HepG2 (cell line): Measurements from ENCODE around the gene FAM222A. TPM values are rescaled to one million over a fixed set of nuclear protein-coding genes. Genes with fewer than 3 reads are reported as not detected.

Source experiments
- ATAC-seq: fragments of 200-7000 bp; cut with Tn5 transposase; 3 replicates; pipeline ENCODE4 v1.9.1; 2020; ENCODE audit warnings: mild to moderate bottlenecking, moderate library complexity
- BruUV-seq: library from RNA; stranded (reverse); fragments of 400-500 nt; replicated peaks from 2 replicates; lab custom pipeline; 2021; lab: Mats Ljungman, UMichigan
- CTCF ChIA-PET: fragments of 300-600 bp; formaldehyde crosslinking; extraction: SDS; loops from one replicate; lab custom pipeline; 2021; ENCODE audit warnings: low total read pairs, inconsistent platforms, low intra/inter-chr PET ratio; lab: Yijun Ruan, JAX
- POLR2A ChIA-PET: fragments of 350-600 bp; sonication (Branson Sonifier 250); formaldehyde crosslinking; loops from one replicate; lab custom pipeline; 2020; ENCODE audit warnings: antibody characterized with exemption, inconsistent platforms; lab: Yijun Ruan, JAX
- DNase-seq: peaks from one replicate; pipeline ENCODE4 v3.0.0-alpha.2; 2015; ENCODE audit warnings: low spot score
- FAIRE-seq: peaks from 3 replicates; lab custom pipeline; 2011; peaks lifted over from hg19 to GRCh38; lab: Jason Lieb, UNC
- H2AFZ ChIP-seq: one replicate; pipeline ENCODE4 v1.6.1; 2011; ENCODE audit warnings: low read length, inconsistent platforms
- H3K27ac ChIP-seq: fragments of 300-600 bp; 3 replicates; pipeline ENCODE4 v1.8.0; 2011; ENCODE audit warnings: mixed run types, mild to moderate bottlenecking, mixed read lengths, low read length, inconsistent platforms; ENCODE audit not compliant: insufficient read depth; ENCODE audit errors: extremely low read length
- H3K27me3 ChIP-seq, 2 experiments: fragments of 200-600 bp in 1 of 2; 2 replicates in 1 of 2; 3 replicates in 1 of 2; pipeline versions ENCODE4 v1.6.0 to v1.8.0; 2011; ENCODE audit warnings: low read length in 2 of 2, mild to moderate bottlenecking in 2 of 2, moderate library complexity in 2 of 2, inconsistent platforms in 1 of 2; ENCODE audit not compliant: insufficient read depth in 2 of 2, control insufficient read depth in 1 of 2
- H3K36me3 ChIP-seq, 2 experiments: fragments of 200-600 bp in 1 of 2; replicated peaks in 1 of 2; 2 replicates in 1 of 2; 3 replicates in 1 of 2; pipeline versions ENCODE4 v1.5.1 to v1.8.0; 2011; ENCODE audit warnings: low read length in 2 of 2, inconsistent platforms in 1 of 2; ENCODE audit not compliant: insufficient read depth in 2 of 2, control insufficient read depth in 1 of 2
- H3K4me1 ChIP-seq: 2 replicates; pipeline ENCODE4 v1.5.1; 2012; ENCODE audit warnings: low read length, inconsistent platforms; ENCODE audit not compliant: insufficient read depth
- H3K4me2 ChIP-seq: 2 replicates; pipeline ENCODE4 v1.6.0; 2011; ENCODE audit warnings: low read depth, low read length, inconsistent platforms
- H3K4me3 ChIP-seq, 3 experiments: fragments of 200-600 bp in 1 of 3; sonication (generic), shearing (Covaris generic) in 1 of 3; replicated peaks in 1 of 3; 2 replicates each; pipeline ENCODE4 v1.5.1; 2011 to 2016; ENCODE audit warnings: low read length in 3 of 3, inconsistent platforms in 2 of 3, low read depth in 2 of 3, mild to moderate bottlenecking in 2 of 3, control low read depth in 1 of 3, mixed read lengths in 1 of 3; ENCODE audit not compliant: insufficient read depth in 1 of 3
- H3K79me2 ChIP-seq: one replicate; pipeline ENCODE4 v1.6.1; 2011; ENCODE audit warnings: low read length, inconsistent platforms; ENCODE audit not compliant: insufficient read depth
- H3K9ac ChIP-seq: 2 replicates; pipeline ENCODE4 v1.6.0; 2011; ENCODE audit warnings: mild to moderate bottlenecking, low read depth, low read length, inconsistent platforms; ENCODE audit not compliant: insufficient read depth
- H3K9me3 ChIP-seq: 2 replicates; pipeline ENCODE4 v1.5.1; 2012; ENCODE audit warnings: mild to moderate bottlenecking, low read length
- H4K20me1 ChIP-seq: 2 replicates; pipeline ENCODE4 v1.6.0; 2011; ENCODE audit warnings: inconsistent platforms, mild to moderate bottlenecking, low read length, moderate library complexity; ENCODE audit not compliant: insufficient read depth
- CREM ChIP-seq, 2 experiments: sonication (generic) in 1 of 2; formaldehyde crosslinking in 1 of 2; IDR thresholded peaks; 2 replicates each; pipeline versions ENCODE4 v1.4.0 to v1.6.1; 2016 to 2020; ENCODE audit warnings: antibody characterized with exemption in 1 of 2, mild to moderate bottlenecking in 1 of 2, missing genetic modification reagents in 1 of 2
- RFX1 ChIP-seq: fragments of 450-650 bp; IDR thresholded peaks from 2 replicates; pipeline ENCODE4 v1.6.1; 2017
- SIN3B ChIP-seq: fragments of 150-350 bp; IDR thresholded peaks from 2 replicates; pipeline ENCODE4 v1.6.1; 2014; ENCODE audit warnings: low read length
- SPEN ChIP-seq: sonication (generic); formaldehyde crosslinking; IDR thresholded peaks from 2 replicates; pipeline ENCODE4 v1.5.1; 2020; ENCODE audit warnings: low read depth, mild to moderate bottlenecking, missing genetic modification reagents
- TBX2 ChIP-seq: sonication (generic); formaldehyde crosslinking; IDR thresholded peaks from 2 replicates; pipeline ENCODE4 v1.5.0; 2020; ENCODE audit warnings: missing genetic modification reagents, mild to moderate bottlenecking, borderline replicate concordance
- ZNF709 ChIP-seq: sonication (generic); formaldehyde crosslinking; IDR thresholded peaks from 2 replicates; pipeline ENCODE4 v1.5.0; 2020; ENCODE audit warnings: mild to moderate bottlenecking, missing genetic modification reagents
- WGBS: methylation state at CpG from one replicate; pipeline ENCODE4 v1.1.6; 2017; ENCODE audit warnings: low lambda C conversion rate; 5-methylcytosine and 5-hydroxymethylcytosine counted together
- in situ Hi-C: cut with HindIII; loops from 2 replicates; pipeline ENCODE4 v1.10.0; 2017; ENCODE audit warnings: low pct_unique_long_range_greater_than_20kb; ENCODE audit not compliant: extremely low pct_ligation_motif_present
- intact Hi-C: fragments of 100-400 bp; cut with micrococcal nuclease; formaldehyde crosslinking; loops from one replicate; pipeline ENCODE4 v1.10.0; 2022; ENCODE audit not compliant: unreplicated experiment
- polyA plus RNA-seq, 8 experiments: library from polyadenylated mRNA; depleted of rRNA in 3 of 8; stranded (reverse) in 7 of 8; unstranded in 1 of 8; fragments of >200 nt; fragmentation: Illumina TruSeq in 4 of 8; extraction: Trizol in 4 of 8; gene quantifications; 2 replicates each; pipeline versions ENCODE4 v1.2.1 to v1.2.3, GENCODE V29; 2011 to 2016; ENCODE audit warnings: low read depth in 4 of 8, missing spikeins in 1 of 8, mixed read lengths in 1 of 8; ENCODE audit not compliant: insufficient read depth in 1 of 8
- total RNA-seq, 5 experiments: library from RNA; depleted of rRNA; stranded (reverse); fragments of >200 nt; fragmentation: Illumina TruSeq; extraction: Trizol; gene quantifications; 2 replicates each; pipeline ENCODE4 v1.2.3, GENCODE V29; 2016; ENCODE audit warnings: low read depth in 1 of 5
- TF ChIP-seq, protein P1 (sequence below): sonication (generic); formaldehyde crosslinking; IDR thresholded peaks from 2 replicates; pipeline ENCODE4 v1.4.0; 2020; ENCODE audit warnings: missing genetic modification reagents, borderline replicate concordance
- TF ChIP-seq, protein P2 (sequence below): sonication (generic); formaldehyde crosslinking; IDR thresholded peaks from 2 replicates; pipeline ENCODE4 v1.9.0; 2022; ENCODE audit warnings: missing genetic modification reagents, mild to moderate bottlenecking, borderline replicate concordance

Gene FAM222A
- total and polyA plus RNA-seq, 2 of the 13 experiments (the other 11 are each of a cell fraction or from before 2014, with no cell fraction given), result 2.7 to 9.6 TPM

DNA sequence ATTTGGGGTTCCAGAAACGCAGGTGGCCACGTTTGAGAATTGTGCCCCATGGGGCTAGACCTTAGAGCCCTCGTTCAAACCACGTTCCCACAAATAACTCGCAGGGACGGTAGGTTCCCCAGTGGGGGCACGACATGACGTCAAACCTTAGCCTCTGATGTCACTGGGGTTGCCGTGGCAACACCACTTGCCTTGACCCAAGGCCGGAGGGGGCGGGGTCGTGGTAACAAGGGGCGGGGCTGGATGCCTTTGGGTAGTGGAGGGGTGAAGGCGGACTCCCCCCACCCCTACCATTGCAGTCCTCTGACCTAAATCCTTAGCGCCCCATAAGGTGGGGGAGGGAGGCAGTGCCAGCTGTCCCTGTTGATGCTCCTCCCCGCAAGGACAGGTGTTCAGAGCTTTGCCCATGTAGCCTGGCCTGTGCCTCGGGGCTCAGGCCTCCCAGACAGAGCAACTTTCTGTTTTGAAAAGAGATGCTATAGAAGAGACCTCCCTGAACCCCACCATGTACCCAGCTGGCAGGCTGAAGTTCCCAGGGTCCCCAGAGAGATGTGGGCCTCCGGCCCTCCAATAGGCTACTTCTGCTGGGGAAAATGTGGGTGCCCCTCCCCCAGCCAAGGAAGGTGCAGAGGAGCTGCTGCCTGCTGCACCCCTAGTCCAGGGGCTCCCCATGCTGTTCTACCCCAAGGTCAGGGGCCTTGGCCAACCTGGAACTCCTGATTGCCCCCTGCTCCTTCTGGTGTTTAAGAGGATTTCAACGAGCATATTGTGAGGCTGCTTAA is 1.9 kb downstream of the FAM222A start (continued):
- TF ChIP-seq, protein P1, sequence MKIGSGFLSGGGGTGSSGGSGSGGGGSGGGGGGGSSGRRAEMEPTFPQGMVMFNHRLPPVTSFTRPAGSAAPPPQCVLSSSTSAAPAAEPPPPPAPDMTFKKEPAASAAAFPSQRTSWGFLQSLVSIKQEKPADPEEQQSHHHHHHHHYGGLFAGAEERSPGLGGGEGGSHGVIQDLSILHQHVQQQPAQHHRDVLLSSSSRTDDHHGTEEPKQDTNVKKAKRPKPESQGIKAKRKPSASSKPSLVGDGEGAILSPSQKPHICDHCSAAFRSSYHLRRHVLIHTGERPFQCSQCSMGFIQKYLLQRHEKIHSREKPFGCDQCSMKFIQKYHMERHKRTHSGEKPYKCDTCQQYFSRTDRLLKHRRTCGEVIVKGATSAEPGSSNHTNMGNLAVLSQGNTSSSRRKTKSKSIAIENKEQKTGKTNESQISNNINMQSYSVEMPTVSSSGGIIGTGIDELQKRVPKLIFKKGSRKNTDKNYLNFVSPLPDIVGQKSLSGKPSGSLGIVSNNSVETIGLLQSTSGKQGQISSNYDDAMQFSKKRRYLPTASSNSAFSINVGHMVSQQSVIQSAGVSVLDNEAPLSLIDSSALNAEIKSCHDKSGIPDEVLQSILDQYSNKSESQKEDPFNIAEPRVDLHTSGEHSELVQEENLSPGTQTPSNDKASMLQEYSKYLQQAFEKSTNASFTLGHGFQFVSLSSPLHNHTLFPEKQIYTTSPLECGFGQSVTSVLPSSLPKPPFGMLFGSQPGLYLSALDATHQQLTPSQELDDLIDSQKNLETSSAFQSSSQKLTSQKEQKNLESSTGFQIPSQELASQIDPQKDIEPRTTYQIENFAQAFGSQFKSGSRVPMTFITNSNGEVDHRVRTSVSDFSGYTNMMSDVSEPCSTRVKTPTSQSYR, result peak; percentile 34; the same call in 1 of the 2 replicates
- 0 out of 2 replicates have a peak, but pooled peaks have one; percentile 49 for TF ChIP-seq RFX1
- TF ChIP-seq CREM (IDR thresholded peaks at IDR 0.05), result peak; percentile 59; the same call in 1 of the 2 replicates
- no peak for TF ChIP-seq CREM (CRISPR knock-in tag; IDR thresholded peaks at IDR 0.05)

DNA sequence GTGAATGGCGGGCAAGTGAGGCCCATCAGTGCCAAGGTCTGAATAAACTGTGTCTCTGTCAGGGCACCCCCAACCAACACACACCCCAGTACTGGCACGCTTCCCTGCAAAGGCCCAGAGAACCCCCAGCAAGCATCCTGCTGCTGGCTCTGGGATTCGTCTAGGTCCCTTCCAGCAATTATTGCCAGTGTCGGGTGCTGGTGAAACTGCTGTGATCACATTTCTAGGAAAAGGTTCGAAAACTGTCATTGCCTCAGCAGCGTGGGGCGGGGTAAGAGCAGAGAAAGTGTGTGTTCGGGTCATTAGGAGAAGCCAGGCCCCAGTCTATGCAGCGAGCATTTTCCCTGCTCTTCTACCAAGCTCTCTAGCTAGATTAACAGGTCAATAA is 2.5 kb downstream of the FAM222A start:
- H3K4me2 ChIP-seq, result peak overlapping the region; percentile 91
- H3K9ac ChIP-seq, result peak overlapping the region; percentile 28
- CTCF ChIA-PET, result no interaction called here
- intact Hi-C loops, result loop anchor here (5.0 kb wide), 1 partner anchor 199 kb away; no protein-coding TSS in a partner anchor
- H4K20me1 ChIP-seq, result no peaks in the 10 kb centered on the region
- TF ChIP-seq SPEN (CRISPR knock-in tag), result 0 out of 2 replicates have a peak, but pooled peaks have one; percentile 28
- no peak for TF ChIP-seq SIN3B
- TF ChIP-seq ZNF709 (CRISPR knock-in tag), result no peak
- TF ChIP-seq TBX2 (CRISPR knock-in tag), result 0 out of 2 replicates have a peak, but pooled peaks have one; percentile 27
- TF ChIP-seq, protein P2, sequence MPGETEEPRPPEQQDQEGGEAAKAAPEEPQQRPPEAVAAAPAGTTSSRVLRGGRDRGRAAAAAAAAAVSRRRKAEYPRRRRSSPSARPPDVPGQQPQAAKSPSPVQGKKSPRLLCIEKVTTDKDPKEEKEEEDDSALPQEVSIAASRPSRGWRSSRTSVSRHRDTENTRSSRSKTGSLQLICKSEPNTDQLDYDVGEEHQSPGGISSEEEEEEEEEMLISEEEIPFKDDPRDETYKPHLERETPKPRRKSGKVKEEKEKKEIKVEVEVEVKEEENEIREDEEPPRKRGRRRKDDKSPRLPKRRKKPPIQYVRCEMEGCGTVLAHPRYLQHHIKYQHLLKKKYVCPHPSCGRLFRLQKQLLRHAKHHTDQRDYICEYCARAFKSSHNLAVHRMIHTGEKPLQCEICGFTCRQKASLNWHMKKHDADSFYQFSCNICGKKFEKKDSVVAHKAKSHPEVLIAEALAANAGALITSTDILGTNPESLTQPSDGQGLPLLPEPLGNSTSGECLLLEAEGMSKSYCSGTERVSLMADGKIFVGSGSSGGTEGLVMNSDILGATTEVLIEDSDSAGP (CRISPR knock-in tag), result peak; percentile 4; the same call in 1 of the 2 replicates
- H2AFZ ChIP-seq, result no peak overlapping the region
- peak overlapping the region; percentile 42 for H3K27ac ChIP-seq
- H3K79me2 ChIP-seq, result peaks cover 8% of the 10 kb centered on the region
- DNase-seq (no peak), FAIRE-seq (no peak), ATAC-seq (no peak)
- in situ Hi-C loops, result no loop called here
- no peaks in the 10 kb centered on the region for H3K9me3 ChIP-seq
- POLR2A ChIA-PET, result interaction anchor here (0.6 to 4.3 kb wide), 6 partner anchors 9 to 117 kb away, joined by 3 to 35 read pairs (median 6); no protein-coding TSS in a partner anchor
- no peaks in the 10 kb centered on the region for H3K27me3 ChIP-seq
- H3K36me3 ChIP-seq, result no peaks in the 10 kb centered on the region; a peak in 1 of 5 replicates
- no TSS peak for BruUV-seq
- 44% methylated on average over 7 of the region's 9 CpGs for WGBS
- H3K4me1 ChIP-seq, result peaks cover 79% of the 10 kb centered on the region
- peak overlapping the region in 2 of 3 experiments; percentile 25 to 74; a peak in 2 of 6 replicates for H3K4me3 ChIP-seq
